ENCODE results near the gene MTHFD2. TPM values are rescaled to one million over a fixed set of nuclear protein-coding genes. Genes with fewer than 3 reads are reported as not detected.
A peak's percentile ranks its signal among the peaks of the same experiment; 100 is the strongest.
"Not testable (repeated sequence)": the region's sequence is repeated elsewhere in the genome, so short reads cannot be mapped to it uniquely, and the experiment has no call there.

Gene MTHFD2
- total and polyA plus RNA-seq, 5 donors = 6.7 to 18.0 (median 8.7) TPM

DNA sequence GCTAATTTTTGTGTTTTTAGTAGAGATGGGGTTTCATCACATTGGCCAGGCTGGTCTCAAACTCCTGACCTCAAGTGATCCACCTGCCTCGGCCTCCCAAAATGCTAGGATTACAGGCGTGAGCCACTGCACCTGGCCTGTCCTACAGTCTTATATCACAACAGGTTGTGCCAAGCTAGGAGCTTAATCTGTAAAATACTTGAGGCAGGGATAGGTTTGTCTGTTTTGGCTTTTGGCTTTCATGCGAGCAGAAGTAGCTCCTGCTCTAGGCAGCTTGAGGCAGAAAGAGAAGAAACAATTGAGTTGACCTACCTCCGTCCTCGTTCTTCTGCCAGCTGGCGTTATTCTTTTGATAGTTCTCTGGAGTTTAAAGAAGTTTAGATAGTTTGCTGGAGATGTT lies 17.4 kb downstream of the MTHFD2 start:
- H3K9me3 ChIP-seq (ENCODE audit: control insufficient read depth, low read length); H3K4me3 ChIP-seq (ENCODE audit: low read length); H3K27ac ChIP-seq (ENCODE audit: low read length); H3K27me3 ChIP-seq (ENCODE audit: control insufficient read depth, insufficient read depth); intact Hi-C loops (cut with DNase I); H3K4me1 ChIP-seq (ENCODE audit: control insufficient read depth, insufficient read depth, low read length); ATAC-seq; DNase-seq: not testable (repeated sequence)
- 93% methylated on average over 6 of the region's 6 CpGs for WGBS

DNA sequence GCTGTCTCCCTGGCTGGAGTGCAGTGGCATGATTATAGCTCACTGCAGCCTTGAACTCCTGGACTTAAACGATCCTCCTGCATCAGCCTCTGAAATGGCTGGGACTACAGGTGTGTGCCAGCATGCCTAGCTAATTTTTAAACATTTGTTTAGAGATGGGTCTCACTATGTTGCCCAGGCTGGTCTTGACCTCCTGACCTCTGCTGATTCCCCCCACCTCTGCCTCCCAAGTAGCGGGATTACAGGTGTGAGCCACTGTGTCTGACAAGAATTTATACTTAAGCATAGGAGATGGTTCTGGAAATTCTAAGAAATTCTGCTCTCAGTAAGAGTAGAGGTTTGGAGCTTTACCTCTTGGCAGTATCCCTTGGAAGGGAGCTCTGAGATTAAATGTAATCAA lies 18.2 kb downstream of the MTHFD2 start:
- ATAC-seq (no peak), DNase-seq (no peak)
- no peaks in the 10 kb centered on the region for H3K27me3 ChIP-seq (ENCODE audit: control insufficient read depth, insufficient read depth)
- no peak overlapping the region for H3K4me3 ChIP-seq (ENCODE audit: low read length)
- intact Hi-C loops (cut with DNase I) = no loop called here
- no peaks in the 10 kb centered on the region for H3K4me1 ChIP-seq (ENCODE audit: control insufficient read depth, insufficient read depth, low read length)
- WGBS = 93% methylated on average over 2 of the region's 2 CpGs
- no peaks in the 10 kb centered on the region for H3K9me3 ChIP-seq (ENCODE audit: control insufficient read depth, low read length)
- H3K27ac ChIP-seq (ENCODE audit: low read length) = no peak overlapping the region

DNA sequence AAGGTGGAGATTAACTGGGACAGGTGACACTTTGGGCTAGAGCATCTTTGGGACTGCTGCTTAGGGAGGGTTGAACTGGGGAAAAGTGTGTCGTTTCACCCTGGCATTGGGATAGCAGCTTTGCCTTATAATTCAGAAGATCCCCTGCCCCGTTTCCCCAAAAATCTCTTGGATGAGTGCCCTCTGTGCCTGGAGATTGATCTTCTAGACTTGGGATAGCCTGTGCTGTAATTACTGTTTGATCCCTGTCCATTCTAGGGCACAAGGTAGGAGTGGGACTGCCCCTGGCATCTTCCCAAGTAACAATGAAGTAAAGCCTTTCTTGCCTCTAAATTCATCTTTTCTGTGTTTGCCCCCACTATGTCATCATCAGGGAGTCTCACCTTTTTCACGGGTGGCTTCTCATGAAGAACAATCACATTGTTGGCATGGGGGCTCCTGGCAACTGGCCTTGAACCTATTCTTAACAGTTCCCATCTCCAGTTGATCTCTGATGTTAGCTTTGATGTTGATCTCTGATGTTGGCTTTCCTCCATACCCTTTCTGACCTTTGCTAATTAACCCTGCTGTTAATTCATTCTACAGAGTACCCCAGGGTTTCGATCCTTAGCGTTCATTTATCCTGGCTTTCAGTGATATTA lies 21.6 kb downstream of the MTHFD2 start:
- DNase-seq = no peak
- Histone ChIP-seq H3K9me3 (ENCODE audit: control insufficient read depth, low read length) (no peaks in the 10 kb centered on the region), H3K27me3 (ENCODE audit: control insufficient read depth, insufficient read depth) (no peaks in the 10 kb centered on the region), H3K4me1 (ENCODE audit: control insufficient read depth, insufficient read depth, low read length) (no peaks in the 10 kb centered on the region), H3K27ac (ENCODE audit: low read length) (no peak overlapping the region), H3K4me3 (ENCODE audit: low read length) (no peak overlapping the region)
- intact Hi-C loops (cut with DNase I) = no loop called here
- WGBS = 90% methylated on average over 5 of the region's 5 CpGs
- ATAC-seq = no peak

- no peak for DNase-seq
- intact Hi-C loops (cut with DNase I) = no loop called here
- Histone ChIP-seq H3K27ac (ENCODE audit: low read length) (no peak overlapping the region), H3K4me1 (ENCODE audit: control insufficient read depth, insufficient read depth, low read length) (no peaks in the 10 kb centered on the region), H3K9me3 (ENCODE audit: control insufficient read depth, low read length) (no peaks in the 10 kb centered on the region), H3K27me3 (ENCODE audit: control insufficient read depth, insufficient read depth) (no peaks in the 10 kb centered on the region), H3K4me3 (ENCODE audit: low read length) (no peak overlapping the region)
- 97% methylated on average over 6 of the region's 6 CpGs for WGBS
- no peak for ATAC-seq
Measured at GRCh38 chr2:74221091-74221490, 22.7 kb downstream of the MTHFD2 start.

- H3K4me1 ChIP-seq (ENCODE audit: control insufficient read depth, insufficient read depth, low read length) = no peaks in the 10 kb centered on the region
- H3K27me3 ChIP-seq (ENCODE audit: control insufficient read depth, insufficient read depth) = no peaks in the 10 kb centered on the region
- 94% methylated on average over 6 of the region's 6 CpGs for WGBS
- intact Hi-C loops (cut with DNase I) = no loop called here
- no peak for DNase-seq
- H3K27ac ChIP-seq (ENCODE audit: low read length) = no peak overlapping the region
- ATAC-seq = no peak
- H3K4me3 ChIP-seq (ENCODE audit: low read length) = no peak overlapping the region
- no peaks in the 10 kb centered on the region for H3K9me3 ChIP-seq (ENCODE audit: control insufficient read depth, low read length)
Measured at GRCh38 chr2:74221604-74222299, 23.3 kb downstream of the MTHFD2 start.

DNA sequence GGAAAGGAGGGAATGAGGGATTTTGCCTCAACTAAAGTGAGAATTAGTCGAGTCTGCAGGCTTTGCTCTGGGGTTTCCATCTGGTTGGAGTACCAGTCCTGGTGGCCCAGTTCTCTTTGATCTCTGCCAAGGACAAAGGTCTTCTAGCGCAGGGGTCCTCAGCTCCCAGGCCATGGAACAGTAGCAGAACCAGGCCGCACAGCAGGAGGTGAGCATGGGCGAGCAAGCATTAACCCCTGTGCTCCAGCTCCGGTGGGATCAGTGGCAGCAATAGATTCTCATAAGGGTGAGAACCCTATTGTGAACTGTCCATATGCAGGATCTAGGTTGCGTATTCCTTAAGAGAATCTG lies 23.9 kb downstream of the MTHFD2 start:
- intact Hi-C loops (cut with DNase I) = no loop called here
- WGBS = 92% methylated on average over 6 of the region's 6 CpGs
- H3K27ac ChIP-seq (ENCODE audit: low read length) = no peak overlapping the region
- DNase-seq = no peak
- no peak overlapping the region for H3K4me3 ChIP-seq (ENCODE audit: low read length)
- H3K9me3 ChIP-seq (ENCODE audit: control insufficient read depth, low read length) = no peaks in the 10 kb centered on the region
- ATAC-seq = no peak
- H3K4me1 ChIP-seq (ENCODE audit: control insufficient read depth, insufficient read depth, low read length) = no peaks in the 10 kb centered on the region
- H3K27me3 ChIP-seq (ENCODE audit: control insufficient read depth, insufficient read depth) = no peaks in the 10 kb centered on the region

- WGBS = 94% methylated on average over 8 of the region's 8 CpGs
- H3K9me3 ChIP-seq (ENCODE audit: control insufficient read depth, low read length) = no peaks in the 10 kb centered on the region
- no peaks in the 10 kb centered on the region for H3K27me3 ChIP-seq (ENCODE audit: control insufficient read depth, insufficient read depth)
- intact Hi-C loops (cut with DNase I) = no loop called here
- no peak for DNase-seq
- no peak for ATAC-seq
- no peak overlapping the region for H3K4me3 ChIP-seq (ENCODE audit: low read length)
- no peak overlapping the region for H3K27ac ChIP-seq (ENCODE audit: low read length)
- H3K4me1 ChIP-seq (ENCODE audit: control insufficient read depth, insufficient read depth, low read length) = no peaks in the 10 kb centered on the region
Measured at GRCh38 chr2:74223941-74224770, 25.7 kb downstream of the MTHFD2 start.

GRCh38 chr2:74225698-74226459 lies 27.5 kb downstream of the MTHFD2 start:
- DNase-seq (peak in 1 of 3 donors; percentile 26), ATAC-seq (peak in 1 of 2 donors; percentile 42)
- H3K27ac ChIP-seq (ENCODE audit: low read length) = no peak overlapping the region
- H3K4me3 ChIP-seq (ENCODE audit: low read length) = no peak overlapping the region
- no peaks in the 10 kb centered on the region for H3K9me3 ChIP-seq (ENCODE audit: control insufficient read depth, low read length)
- H3K27me3 ChIP-seq (ENCODE audit: control insufficient read depth, insufficient read depth) = no peaks in the 10 kb centered on the region
- H3K4me1 ChIP-seq (ENCODE audit: control insufficient read depth, insufficient read depth, low read length) = no peaks in the 10 kb centered on the region
- intact Hi-C loops (cut with DNase I) = no loop called here
- 67% methylated on average over 4 of the region's 4 CpGs for WGBS

DNA sequence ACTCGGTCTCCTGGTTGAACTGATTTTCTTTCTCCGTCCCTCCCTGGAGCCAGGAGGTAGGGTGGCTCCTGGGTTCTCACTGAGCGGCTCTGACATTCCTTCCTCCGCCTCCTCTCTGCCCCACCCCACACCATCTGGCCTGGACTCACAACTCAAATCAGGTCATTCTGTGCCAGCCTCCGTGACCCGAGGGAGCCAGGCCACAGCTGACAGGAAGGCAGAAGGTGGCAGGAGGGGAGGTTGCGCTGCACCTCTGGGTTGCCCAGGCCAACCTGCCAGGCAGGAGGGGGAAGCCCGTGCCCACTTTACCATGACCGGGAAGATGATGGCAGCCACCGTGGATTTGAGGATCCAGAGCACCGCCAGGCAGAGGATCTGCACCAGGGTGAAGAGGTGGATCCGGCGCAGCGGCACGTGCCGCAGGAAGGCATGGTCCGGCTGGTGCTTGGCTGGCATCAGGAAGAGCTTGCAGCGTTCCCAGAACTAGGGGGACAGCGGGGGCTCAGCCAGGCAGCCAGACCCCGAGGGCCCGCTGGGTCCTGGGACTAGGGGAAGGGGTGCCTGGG lies 28.3 kb downstream of the MTHFD2 start:
- 67% methylated on average over 21 of the region's 21 CpGs for WGBS
- no peaks in the 10 kb centered on the region for H3K27me3 ChIP-seq (ENCODE audit: control insufficient read depth, insufficient read depth)
- intact Hi-C loops (cut with DNase I) = no loop called here
- no peaks in the 10 kb centered on the region for H3K4me1 ChIP-seq (ENCODE audit: control insufficient read depth, insufficient read depth, low read length)
- no peak overlapping the region for H3K4me3 ChIP-seq (ENCODE audit: low read length)
- H3K27ac ChIP-seq (ENCODE audit: low read length) = peak overlapping the region; percentile 25
- peak; percentile 37 to 50 for ATAC-seq
- H3K9me3 ChIP-seq (ENCODE audit: control insufficient read depth, low read length) = no peaks in the 10 kb centered on the region
- DNase-seq = peak; percentile 17 to 69 (median 65)

- Histone ChIP-seq H3K4me1 (ENCODE audit: control insufficient read depth, insufficient read depth, low read length) (no peaks in the 10 kb centered on the region), H3K27me3 (ENCODE audit: control insufficient read depth, insufficient read depth) (no peaks in the 10 kb centered on the region), H3K27ac (ENCODE audit: low read length) (no peak overlapping the region), H3K9me3 (ENCODE audit: control insufficient read depth, low read length) (no peaks in the 10 kb centered on the region), H3K4me3 (ENCODE audit: low read length) (no peak overlapping the region)
- ATAC-seq = no peak
- intact Hi-C loops (cut with DNase I) = no loop called here
- 85% methylated on average over 5 of the region's 5 CpGs for WGBS
- peak in 2 of 3 donors; percentile 23 to 33 for DNase-seq
Measured at GRCh38 chr2:74227646-74228045, 29.2 kb downstream of the MTHFD2 start.
